WTC11 (cell line): ENCODE results near the gene SRSF4. TPM values are rescaled to one million over a fixed set of nuclear protein-coding genes. Genes with fewer than 3 reads are reported as not detected.

Source experiments
- AR ChIP-seq: fragments of 250-450 bp; sonication (Bioruptor Pico); IDR thresholded peaks from 2 replicates; pipeline ENCODE4 v1.9.0; 2021; ENCODE audit warnings: mild to moderate bottlenecking
- ATF3 ChIP-seq: sonication (generic); formaldehyde crosslinking; conservative IDR thresholded peaks from 2 replicates; pipeline ENCODE4 v1.8.1; 2022; ENCODE audit warnings: mild to moderate bottlenecking, missing genetic modification reagents
- CDX4 ChIP-seq: fragments of 250-450 bp; sonication (Bioruptor Pico); IDR thresholded peaks from 2 replicates; pipeline ENCODE4 v1.9.0; 2021; ENCODE audit warnings: moderate library complexity, mild to moderate bottlenecking, inconsistent platforms, borderline replicate concordance
- CTCF ChIP-seq: fragments of 200-600 bp; IDR thresholded peaks from 2 replicates; pipeline ENCODE4 v1.8.0; 2022; ENCODE audit warnings: antibody characterized with exemption
- E2F4 ChIP-seq: sonication (generic); formaldehyde crosslinking; IDR thresholded peaks from 2 replicates; pipeline ENCODE4 v1.8.1; 2022; ENCODE audit warnings: low read depth, mild to moderate bottlenecking, moderate library complexity, missing genetic modification reagents, borderline replicate concordance
- ERG ChIP-seq: fragments of 250-450 bp; sonication (Bioruptor Pico); IDR thresholded peaks from 2 replicates; pipeline ENCODE4 v1.8.0; 2021; ENCODE audit warnings: mild to moderate bottlenecking
- FOXJ3 ChIP-seq: sonication (generic); formaldehyde crosslinking; IDR thresholded peaks from 2 replicates; pipeline ENCODE4 v1.9.0; 2021; ENCODE audit warnings: missing genetic modification reagents, mild to moderate bottlenecking, borderline replicate concordance
- FOXK1 ChIP-seq: sonication (generic); formaldehyde crosslinking; IDR thresholded peaks from 2 replicates; pipeline ENCODE4 v1.8.0; 2022; ENCODE audit warnings: mild to moderate bottlenecking, moderate library complexity, missing genetic modification reagents
- FOXP1 ChIP-seq: sonication (generic); formaldehyde crosslinking; IDR thresholded peaks from 2 replicates; pipeline ENCODE4 v1.8.0; 2022; ENCODE audit warnings: missing genetic modification reagents, mild to moderate bottlenecking, moderate library complexity, borderline replicate concordance
- IRF2 ChIP-seq: sonication (generic); formaldehyde crosslinking; IDR thresholded peaks from 2 replicates; pipeline ENCODE4 v1.8.0; 2022; ENCODE audit warnings: low read depth, missing genetic modification reagents, borderline replicate concordance
- JAZF1 ChIP-seq: fragments of 250-450 bp; sonication (Bioruptor Pico); IDR thresholded peaks from 2 replicates; pipeline ENCODE4 v1.9.0; 2021; ENCODE audit warnings: moderate library complexity, mild to moderate bottlenecking, inconsistent platforms
- JUN ChIP-seq: sonication (generic); formaldehyde crosslinking; IDR thresholded peaks from 2 replicates; pipeline ENCODE4 v1.8.0; 2023; ENCODE audit warnings: mild to moderate bottlenecking, missing genetic modification reagents
- KAT7 ChIP-seq: sonication (generic); formaldehyde crosslinking; IDR thresholded peaks from 2 replicates; pipeline ENCODE4 v1.8.1; 2023; ENCODE audit warnings: missing genetic modification reagents, mild to moderate bottlenecking, borderline replicate concordance
- MLX ChIP-seq: sonication (generic); formaldehyde crosslinking; IDR thresholded peaks from 2 replicates; pipeline ENCODE4 v1.8.1; 2023; ENCODE audit warnings: mild to moderate bottlenecking, missing genetic modification reagents, moderate library complexity
- MXD4 ChIP-seq: fragments of 250-450 bp; sonication (Bioruptor Pico); IDR thresholded peaks from 2 replicates; pipeline ENCODE4 v1.8.0; 2021; ENCODE audit warnings: mild to moderate bottlenecking, moderate library complexity, borderline replicate concordance
- MYBL2 ChIP-seq: sonication (generic); formaldehyde crosslinking; IDR thresholded peaks from 2 replicates; pipeline ENCODE4 v1.8.1; 2023; ENCODE audit warnings: mild to moderate bottlenecking, moderate library complexity, missing genetic modification reagents
- NFE2L1 ChIP-seq: sonication (generic); formaldehyde crosslinking; IDR thresholded peaks from 2 replicates; pipeline ENCODE4 v1.8.1; 2023; ENCODE audit warnings: missing genetic modification reagents
- NFYB ChIP-seq: sonication (generic); formaldehyde crosslinking; conservative IDR thresholded peaks from 2 replicates; pipeline ENCODE4 v1.8.0; 2022; ENCODE audit warnings: low read depth, missing genetic modification reagents
- NR3C1 ChIP-seq: sonication (generic); formaldehyde crosslinking; conservative IDR thresholded peaks from 2 replicates; pipeline ENCODE4 v1.8.1; 2023; ENCODE audit warnings: low read depth, mild to moderate bottlenecking, missing genetic modification reagents
- PREB ChIP-seq: sonication (generic); formaldehyde crosslinking; IDR thresholded peaks from 2 replicates; pipeline ENCODE4 v1.8.1; 2022; ENCODE audit warnings: mild to moderate bottlenecking, missing genetic modification reagents, moderate library complexity, borderline replicate concordance
- PRRX2 ChIP-seq: fragments of 250-450 bp; sonication (Bioruptor Pico); IDR thresholded peaks from 2 replicates; pipeline ENCODE4 v1.8.0; 2021; ENCODE audit warnings: mild to moderate bottlenecking
- SMAD3 ChIP-seq: sonication (generic); formaldehyde crosslinking; IDR thresholded peaks from 2 replicates; pipeline ENCODE4 v1.8.0; 2022; ENCODE audit warnings: missing genetic modification reagents, mild to moderate bottlenecking, borderline replicate concordance
- TEAD4 ChIP-seq: sonication (generic); formaldehyde crosslinking; IDR thresholded peaks from 2 replicates; pipeline ENCODE4 v1.8.0; 2022; ENCODE audit warnings: mild to moderate bottlenecking, missing genetic modification reagents
- TP53 ChIP-seq: sonication (generic); formaldehyde crosslinking; IDR thresholded peaks from 2 replicates; pipeline ENCODE4 v1.8.1; 2023; ENCODE audit warnings: mild to moderate bottlenecking, missing genetic modification reagents
- USF1 ChIP-seq: sonication (generic); formaldehyde crosslinking; IDR thresholded peaks from 2 replicates; pipeline ENCODE4 v1.8.0; 2022; ENCODE audit warnings: mild to moderate bottlenecking, missing genetic modification reagents
- ZBTB21 ChIP-seq: sonication (generic); formaldehyde crosslinking; IDR thresholded peaks from 2 replicates; pipeline ENCODE4 v1.8.1; 2023; ENCODE audit warnings: mild to moderate bottlenecking, missing genetic modification reagents, borderline replicate concordance
- ZNF121 ChIP-seq: sonication (generic); formaldehyde crosslinking; IDR thresholded peaks from 2 replicates; pipeline ENCODE4 v1.8.0; 2023; ENCODE audit warnings: missing genetic modification reagents
- total RNA-seq: library from RNA; stranded (reverse); gene quantifications from 3 replicates; pipeline ENCODE4 v1.2.3, GENCODE V29; 2021

Gene SRSF4
- total RNA-seq, 1 experiment from 2014 or later: 99.9 TPM

GRCh38 chr1:29181413-29182225, at the start of gene SRSF4 (continued):
- TF ChIP-seq AR (CRISPR knock-in tag) (peak; percentile 74; the same call in 1 of the 2 replicates), IRF2 (CRISPR knock-in tag) (0 out of 2 replicates have a peak, but pooled peaks have one; percentile 48), ZBTB21 (no peak; the same call in 1 of the 2 replicates), CDX4 (CRISPR knock-in tag) (no peak), KAT7 (CRISPR knock-in tag) (peak; percentile 75), MYBL2 (CRISPR knock-in tag) (peak; percentile 5; the same call in 1 of the 2 replicates), ZNF121 (CRISPR knock-in tag) (no peak), ERG (CRISPR knock-in tag) (no peak), ATF3 (no peak), MXD4 (CRISPR knock-in tag) (no peak), FOXK1 (CRISPR knock-in tag) (peak; percentile 84; the same call in 1 of the 2 replicates), CTCF (peak; percentile 49; the same call in 1 of the 2 replicates), PREB (CRISPR knock-in tag) (no peak), FOXP1 (CRISPR knock-in tag) (peak; percentile 68; the same call in 1 of the 2 replicates), TEAD4 (CRISPR knock-in tag) (0 out of 2 replicates have a peak, but pooled peaks have one; percentile 28), JUN (peak; percentile 83), E2F4 (CRISPR knock-in tag) (peak; percentile 76; the same call in 1 of the 2 replicates), TP53 (CRISPR knock-in tag) (no peak), FOXJ3 (CRISPR knock-in tag) (no peak), MLX (CRISPR knock-in tag) (0 out of 2 replicates have a peak, but pooled peaks have one; percentile 79), PRRX2 (CRISPR knock-in tag) (no peak), NR3C1 (CRISPR knock-in tag) (no peak), NFE2L1 (CRISPR knock-in tag) (no peak; the same call in 1 of the 2 replicates), SMAD3 (CRISPR knock-in tag) (no peak), NFYB (CRISPR knock-in tag) (peak; percentile 23; the same call in 1 of the 2 replicates), JAZF1 (no peak), USF1 (CRISPR knock-in tag) (no peak)
